NCI-H345 treated with DMSO at 0.1 percent for 48 hours (cell line): ENCODE data around the gene TIFAB.
A peak's percentile ranks its signal among the peaks of the same experiment; 100 is the strongest.

Experiments used
- DNase-seq: peaks from one replicate; lab custom pipeline; 2025; ENCODE audit not compliant: unreplicated experiment; lab: John Stamatoyannopoulos, UW

TIFAB gene

DNA sequence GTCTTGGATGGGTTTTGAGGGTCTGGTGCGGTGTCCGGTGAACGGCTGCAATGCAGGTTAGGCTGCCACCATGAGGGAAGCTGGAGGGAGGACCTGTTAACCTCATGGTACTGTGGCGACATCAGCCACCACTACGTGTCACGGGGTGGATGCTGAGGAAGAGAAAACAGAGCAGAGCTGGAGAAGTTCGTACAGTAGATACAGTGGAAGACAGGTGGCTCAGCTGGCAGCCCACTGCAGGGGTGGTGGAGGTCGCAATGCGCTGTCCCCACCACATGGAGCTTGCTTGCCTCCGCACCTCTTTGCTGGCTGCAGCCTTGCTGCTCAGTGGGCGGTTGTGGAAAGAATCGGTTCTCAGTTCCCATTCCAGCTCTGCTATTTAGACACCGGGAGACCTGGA lies 7.8 kb downstream of the TIFAB start:
- no peak for DNase-seq

DNA sequence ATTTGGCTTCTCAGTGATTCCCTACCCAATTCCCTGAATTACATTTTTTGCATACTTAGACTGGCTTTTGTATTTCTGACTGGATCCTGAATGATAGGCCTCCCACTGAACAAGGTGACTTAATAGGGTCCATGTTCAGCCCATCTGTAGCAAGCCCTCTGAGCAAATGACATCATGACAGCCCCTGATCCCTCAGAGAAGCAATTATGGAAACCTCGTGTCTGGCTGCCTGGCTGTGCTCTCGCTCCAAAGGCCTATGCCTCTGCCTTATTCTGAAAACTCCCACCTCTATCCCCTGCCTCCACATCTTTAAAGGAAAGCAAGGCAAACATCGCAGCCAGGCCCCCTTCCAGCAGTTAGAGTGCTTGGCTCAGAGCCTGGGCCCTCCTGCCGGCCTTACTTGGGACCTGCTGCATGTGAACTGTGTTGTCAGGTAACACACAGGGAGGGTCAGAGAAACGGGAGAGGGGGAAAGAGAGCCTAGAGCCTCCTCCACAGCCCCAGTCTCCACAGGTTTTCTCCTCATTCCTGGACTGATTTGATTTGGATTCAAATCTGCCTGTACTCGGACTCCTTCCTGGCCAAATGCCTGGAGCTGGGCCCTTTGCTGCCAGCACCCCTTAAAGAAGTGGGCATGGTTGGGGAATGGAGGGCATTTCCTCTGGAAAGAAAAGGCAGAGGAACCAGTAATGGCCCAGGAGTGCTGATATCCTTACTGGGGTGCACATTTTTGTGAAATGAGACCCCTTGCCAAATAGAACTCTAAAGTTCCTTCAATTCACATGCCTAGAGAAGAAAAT lies 8.8 kb downstream of the TIFAB start:
- peak; percentile 25 for DNase-seq

DNA sequence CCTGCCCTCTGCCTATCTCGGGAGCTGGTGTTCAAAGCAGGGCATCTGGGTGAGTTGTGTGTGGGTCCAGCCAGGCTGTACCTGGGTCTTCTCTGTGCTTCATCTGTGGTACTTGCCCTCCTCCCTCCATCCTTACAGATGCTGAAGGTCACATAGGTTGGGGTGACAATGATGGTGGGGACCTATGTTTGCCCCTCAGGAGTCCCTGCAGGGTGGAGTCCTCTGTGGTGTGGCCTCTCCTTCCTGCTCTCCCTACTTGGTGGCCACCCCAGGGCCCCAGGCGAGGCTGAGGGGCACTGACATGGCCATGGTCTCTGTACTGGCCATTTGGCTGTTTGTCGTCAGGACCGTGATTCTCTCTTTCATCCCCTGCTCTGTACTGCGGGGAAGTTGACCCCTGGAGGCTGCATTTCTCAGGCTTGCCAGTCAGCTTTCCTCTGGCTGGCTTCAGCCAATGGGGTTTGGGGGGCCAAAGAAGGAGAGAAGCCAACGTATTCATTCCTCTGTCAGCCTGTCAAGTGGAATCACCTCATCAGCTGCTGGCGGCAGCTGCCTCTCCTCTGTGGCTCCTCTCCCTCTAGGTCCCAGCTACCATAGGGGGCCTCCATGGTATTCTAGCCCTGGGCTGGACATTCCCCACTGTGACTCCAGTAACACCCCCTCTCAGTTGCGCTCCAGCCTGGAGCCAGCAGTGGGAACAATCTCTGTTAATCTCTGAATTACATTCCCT lies 9.6 kb downstream of the TIFAB start:
- DNase-seq: no peak

DNA sequence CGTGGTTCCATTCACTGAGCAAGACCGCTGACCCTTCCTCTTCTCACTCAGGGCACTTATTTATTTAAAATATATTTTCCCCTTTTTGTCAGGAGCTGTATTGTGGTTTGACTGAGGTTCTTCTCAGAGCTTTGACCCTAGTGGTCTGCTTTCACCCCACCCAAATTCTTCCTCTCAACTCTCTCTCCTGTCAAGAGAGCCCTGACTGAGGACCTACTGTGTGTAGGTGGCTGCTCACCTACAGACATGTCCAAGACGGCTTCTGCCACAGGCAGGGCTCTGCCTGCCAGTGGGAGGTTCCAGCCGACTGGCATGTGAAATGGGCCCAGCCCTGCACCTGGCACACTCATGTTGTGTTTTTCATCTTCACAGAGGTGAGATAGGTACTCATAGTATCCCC lies 10.2 kb downstream of the TIFAB start:
- DNase-seq: no peak

DNA sequence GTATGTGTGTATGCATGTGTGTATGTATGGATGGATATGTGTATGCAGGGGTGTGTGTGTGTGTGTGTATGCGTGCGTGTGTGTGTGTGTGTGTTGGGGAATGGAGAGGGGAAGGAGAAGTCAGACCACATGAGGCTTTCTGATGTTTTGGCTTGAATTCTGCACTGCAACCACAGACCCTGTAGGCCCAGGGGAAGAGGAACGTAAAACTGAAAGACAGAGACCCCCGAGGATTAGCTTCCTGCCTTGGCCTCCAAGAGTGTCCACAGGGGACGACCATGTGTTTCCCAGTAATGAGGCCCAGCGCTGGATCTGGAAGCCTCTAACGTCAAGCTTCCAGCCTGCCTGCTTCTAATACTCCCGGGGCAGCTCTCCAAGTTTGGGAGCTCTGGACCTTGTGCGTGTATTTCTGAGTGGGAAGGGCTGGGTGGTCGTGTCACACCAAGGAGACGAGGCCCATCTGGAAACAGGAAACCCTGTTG lies 10.8 kb downstream of the TIFAB start:
- DNase-seq: no peak

DNA sequence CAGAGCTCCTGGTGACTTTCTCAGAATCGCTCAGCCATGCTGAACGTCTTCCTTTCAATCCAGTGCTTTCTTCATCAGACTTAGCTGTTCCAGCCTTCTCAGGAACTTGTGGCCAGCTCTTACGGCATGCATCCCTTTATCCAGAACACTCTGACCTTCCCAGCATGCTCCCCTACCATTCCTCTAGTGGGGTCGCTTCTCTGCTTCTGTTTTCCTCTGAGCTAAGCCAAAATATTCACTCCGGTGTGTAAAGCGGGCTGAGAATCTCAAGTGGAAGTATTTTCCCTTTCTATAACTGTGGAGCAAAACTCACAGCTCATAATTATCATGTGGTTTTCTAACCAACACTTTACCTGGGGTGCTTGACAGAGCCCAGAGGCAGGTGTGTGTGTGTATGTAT lies 11.2 kb downstream of the TIFAB start:
- no peak for DNase-seq

DNA sequence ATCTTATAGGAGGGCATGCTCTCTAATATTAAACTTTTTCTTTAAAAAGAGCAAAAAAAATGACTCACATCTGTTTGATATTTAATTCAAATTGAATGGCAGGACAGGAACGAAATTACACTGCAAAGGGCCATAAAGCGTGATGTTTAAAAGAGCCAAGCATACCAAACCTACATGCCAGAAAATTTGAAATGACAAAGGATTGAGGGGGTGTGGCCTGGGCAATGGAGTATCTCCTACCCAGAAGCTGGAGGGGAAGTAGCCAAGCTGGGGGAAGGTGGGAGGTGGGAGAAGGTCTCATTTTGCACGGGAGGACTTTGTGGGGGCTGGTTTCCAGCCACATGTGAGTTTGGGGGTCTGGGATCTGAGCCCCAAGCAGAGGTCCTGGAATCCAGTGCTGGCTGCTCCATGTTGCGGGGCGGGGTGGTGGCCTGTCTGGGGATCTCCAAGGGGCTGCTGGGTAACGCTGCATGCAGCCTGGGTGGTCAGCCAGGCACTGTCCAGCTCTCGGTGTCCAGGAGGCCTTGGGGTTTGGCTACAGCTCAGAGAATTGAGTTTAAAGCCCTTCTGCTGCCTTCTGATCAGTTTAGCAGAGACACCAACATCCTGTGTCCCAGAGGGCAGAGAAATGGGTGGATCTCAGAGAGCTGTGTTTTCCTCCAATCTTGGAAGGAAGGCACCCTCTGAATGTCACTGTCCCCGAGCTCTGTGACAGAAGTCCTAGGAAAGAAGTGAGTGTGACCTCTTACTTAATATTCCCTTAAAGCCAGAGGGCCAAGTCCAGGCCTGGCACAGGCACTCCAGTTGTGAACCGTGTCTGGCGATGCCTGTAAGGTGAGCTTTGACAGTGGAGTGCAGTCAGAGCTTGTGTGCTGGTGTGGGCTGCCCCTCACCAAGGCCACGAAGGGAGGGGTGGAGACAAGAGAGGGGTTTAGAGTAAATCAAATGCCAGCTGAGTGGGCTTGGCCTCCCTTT lies 12.6 kb downstream of the TIFAB start:
- DNase-seq: no peak

DNA sequence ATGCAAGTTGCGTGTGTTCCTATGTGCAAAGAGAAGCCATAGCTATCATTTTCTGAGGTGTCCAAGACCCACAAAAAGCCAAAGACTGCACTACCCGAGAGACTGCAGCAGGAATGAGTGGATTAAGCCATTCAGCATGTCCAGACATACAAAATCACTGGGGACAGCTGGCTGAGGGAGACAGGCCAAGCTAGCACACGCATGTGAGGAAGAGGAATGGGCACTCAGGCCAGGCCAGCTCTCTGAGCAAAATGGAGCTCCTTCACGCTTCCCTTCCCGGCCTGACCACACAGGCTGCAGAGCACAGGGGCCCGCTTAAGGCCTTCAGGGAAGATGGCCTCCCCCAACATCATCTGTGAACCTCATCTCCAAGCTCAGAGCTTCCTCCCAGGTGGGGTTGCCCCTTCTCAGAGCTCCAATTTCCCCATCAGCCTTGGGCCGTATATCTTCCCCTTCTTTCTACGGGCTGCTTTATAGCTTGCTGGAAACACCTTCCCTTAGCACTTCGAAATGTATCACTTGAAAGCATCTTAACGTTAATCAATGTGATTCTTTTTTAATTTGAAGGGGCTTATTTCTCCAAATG lies 13.4 kb downstream of the TIFAB start:
- no peak for DNase-seq

DNA sequence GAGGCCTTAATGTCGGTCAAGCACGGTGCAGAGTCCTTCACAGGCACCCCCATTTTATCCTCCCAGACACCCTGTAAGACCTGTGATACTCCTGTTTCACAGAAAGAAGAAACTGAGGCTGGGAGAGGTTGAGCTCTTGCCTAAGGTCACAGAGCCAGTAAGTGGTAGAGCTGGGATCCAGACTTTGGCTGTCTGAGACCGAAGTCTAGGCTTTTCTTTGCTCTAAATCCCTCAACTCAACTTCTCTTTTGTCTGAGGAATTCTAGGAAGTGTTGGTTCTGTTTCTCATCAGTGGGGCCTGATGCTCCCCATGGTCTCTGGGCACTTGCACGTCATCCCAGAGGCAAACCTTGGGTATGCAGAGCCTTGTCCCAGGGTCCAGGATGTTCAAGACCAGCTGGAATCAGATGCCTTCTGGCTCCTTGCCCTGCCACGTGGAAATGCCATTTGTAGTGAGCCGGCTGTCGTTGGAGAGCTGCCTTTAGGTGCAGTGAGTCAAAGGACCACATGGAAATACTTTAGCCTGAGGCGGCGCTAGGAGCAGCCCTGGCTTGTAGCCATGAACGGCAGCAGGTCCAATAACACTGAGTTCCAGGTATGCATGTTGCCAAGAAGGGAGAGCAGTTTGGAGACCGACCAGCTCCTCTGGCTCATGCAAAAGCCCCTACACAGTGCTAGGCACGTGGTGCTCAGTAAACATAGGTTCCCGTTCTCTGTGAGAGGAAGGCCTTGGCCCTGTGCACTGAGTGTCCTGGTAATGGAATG lies 14.2 kb downstream of the TIFAB start:
- DNase-seq: peak; percentile 88

DNA sequence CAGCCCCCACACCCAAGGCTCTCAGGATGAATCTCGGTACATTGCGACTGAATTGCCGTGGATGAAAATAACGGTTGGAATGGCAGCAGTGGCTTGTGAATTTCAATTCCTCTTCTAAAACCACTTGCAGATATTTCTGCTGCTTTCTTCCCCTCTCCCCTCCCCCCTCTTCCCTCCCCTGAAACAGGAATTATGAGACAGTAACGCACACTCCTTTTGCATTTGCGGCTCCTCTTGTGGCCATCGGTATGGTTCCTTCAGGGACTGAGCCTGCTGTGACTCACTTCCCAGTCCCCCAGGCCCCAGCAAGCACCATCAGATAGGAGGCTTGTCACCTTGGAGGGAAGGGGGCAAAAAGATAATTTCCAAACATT lies 14.7 kb downstream of the TIFAB start:
- no peak for DNase-seq

DNA sequence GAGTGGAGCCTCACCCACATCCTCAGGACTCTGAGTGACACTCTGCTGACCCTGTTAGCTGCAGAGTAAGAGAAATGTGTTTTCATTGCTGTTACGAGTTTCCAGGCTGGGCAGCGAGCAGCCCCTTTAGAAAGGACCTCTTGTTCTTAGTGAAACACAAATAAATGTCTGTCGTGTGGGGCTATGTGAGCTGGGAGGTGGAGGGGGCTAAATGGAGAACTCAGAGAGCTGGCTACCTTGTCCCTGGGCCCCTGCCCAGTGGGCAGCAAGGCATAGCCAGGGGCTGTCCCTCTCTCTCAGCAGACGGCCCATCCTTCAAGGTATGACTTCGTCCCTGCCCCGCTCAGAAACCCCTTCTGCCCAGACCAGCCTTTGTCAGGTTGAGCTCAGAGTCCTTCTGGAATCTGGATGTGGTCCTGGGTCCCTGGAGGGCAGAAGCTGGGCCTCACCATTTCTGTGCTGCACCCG lies 15.2 kb downstream of the TIFAB start:
- no peak for DNase-seq

DNA sequence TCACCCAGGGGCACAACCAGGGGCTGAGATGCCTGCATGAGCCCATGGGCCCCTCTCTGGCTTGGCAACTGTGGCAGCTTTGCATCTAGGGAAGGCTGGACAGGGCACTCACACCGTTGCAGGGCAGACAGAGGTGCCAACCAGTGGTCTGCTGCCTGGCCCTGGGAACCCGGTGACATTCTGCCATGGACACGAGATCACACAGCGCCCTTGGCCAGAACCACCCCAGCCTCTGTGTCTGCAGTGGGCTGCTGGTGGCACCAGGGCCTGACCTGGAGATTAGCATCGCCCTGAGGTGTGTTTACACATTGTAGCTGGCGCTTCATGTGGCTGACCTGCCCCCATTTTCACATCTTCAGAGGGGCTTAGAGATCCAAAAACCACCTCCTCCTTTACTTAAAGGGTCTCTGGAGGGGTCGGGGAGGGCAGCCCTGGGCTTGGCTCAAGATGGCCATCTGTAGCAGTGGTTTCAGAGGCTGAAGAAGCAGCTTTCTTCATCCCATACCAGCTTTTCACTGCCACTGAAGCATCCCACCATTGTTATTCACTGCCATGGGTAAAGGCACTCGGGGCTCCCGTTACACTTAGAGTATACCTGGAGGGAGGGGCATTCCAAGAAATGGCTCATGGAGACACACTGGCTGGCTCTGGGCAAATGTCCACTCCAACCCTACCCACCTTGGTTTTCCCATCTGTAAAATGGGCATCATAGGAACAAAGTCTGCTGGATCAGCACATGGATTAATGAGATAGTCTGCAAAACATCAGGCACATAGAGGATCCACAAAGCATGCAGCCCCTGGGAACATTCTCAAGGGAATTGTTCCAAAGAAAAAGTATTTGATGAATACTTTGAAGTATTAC lies 16.5 kb downstream of the TIFAB start:
- no peak for DNase-seq

DNA sequence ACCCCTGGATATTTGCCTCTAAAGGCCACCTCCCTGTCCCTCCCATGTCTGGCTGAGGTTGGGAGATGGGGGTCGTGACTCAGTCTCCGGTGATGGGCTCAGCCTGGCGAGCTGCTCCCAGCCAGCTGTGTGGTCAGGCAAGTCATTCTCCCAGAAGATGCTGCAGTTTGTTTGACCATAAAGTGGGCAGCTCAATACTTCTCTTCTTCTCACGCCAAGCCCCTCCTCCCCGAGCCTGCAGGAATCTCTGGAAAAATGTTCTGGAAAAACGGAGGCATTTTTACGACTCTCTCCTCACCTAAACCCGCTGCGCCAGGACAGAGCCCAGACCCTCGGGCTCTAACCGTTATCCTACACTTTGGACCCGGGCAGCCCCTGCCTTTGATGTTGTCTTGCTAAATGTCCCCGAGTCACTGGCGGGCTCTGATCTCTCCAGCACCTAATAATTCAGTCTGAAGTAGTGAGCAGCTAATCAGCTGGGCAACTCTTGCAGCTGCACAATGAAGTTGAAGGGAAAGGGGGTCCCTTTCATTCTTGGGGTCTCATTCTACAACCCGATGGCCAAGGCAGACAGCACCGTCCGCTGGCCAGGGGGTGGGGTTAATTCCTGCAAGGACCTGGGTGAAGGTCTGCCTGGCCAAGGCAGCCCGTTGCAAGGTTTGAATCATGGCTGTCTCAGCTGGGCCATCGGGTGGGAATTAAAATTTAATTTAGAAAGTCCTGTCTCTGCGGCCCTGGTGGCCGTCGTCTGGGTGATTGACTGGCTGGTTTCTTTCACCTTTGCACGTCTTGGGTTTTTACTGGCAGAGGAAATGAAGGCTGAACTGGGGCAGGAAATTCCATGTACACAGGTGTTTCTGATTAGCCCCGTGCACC lies 17.3 kb downstream of the TIFAB start:
- DNase-seq: no peak

DNA sequence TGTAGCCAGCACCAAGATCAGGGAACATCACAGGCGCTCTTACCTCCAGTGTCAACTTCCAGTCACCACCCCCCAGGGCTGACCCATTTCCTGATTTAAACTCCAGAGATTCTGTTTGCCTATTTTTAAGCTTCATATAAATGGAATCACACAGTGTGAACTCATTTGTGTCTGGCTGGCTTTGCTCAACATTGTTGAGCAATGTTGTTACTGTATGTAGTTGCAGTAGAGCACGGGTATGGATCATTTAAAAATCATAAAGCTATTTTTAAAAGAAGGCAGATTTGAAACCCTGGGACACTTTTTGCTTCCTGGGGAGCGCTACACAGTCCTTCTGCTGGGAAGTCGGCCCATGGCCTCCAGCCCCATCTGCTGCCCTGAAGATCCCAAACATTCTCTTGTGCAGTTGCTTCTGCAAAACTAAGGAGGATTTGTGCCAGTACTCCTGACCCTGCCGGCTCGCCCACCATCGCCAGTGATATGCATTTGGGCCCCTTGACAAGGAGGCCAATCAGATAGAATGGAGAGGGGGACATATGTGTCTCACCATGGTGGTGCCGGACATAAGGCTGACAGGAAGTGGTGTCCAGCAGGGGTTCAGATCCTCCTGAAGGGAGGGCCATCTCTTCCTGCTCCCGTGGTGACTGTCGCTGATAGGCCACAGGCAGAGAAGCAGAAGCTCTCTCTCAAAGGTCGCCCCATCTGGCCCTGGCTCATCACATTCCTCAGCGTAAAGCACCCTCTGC lies 18.3 kb downstream of the TIFAB start:
- DNase-seq: no peak

DNA sequence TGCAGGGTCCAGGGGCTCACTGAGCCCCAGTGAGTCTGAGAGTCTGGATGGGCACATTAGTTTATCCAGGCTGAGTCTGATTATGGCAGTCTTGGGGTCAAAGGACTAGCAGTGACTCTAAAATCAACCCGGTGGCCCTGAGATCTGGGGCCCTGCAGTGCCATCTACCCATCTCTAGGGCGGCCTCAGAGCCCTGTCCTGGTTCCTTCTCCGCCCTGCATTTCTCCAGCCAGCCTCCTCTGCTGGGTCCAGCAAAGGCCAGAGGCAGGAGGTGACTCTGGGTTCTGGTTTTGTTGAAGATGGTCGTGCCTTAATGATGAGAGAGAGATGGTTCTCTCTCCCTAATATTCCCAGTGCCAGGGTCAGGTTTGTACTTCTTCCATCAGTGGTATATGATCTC lies 20.0 kb downstream of the TIFAB start:
- no peak for DNase-seq

DNA sequence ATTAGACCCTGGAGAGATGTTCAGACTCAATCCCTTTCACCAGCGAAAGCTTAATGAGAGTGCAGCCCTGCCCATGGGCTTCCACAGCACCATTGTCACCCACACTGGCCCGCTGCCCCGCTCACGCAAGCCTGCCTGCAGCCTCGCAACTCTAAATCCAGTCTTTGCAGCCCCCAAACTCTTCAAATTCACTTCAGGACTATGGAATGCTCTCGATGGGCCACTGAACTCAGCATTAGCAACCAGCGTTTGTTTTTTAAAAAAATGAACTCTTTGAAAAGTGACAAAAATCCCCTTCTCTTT lies 22.1 kb downstream of the TIFAB start:
- DNase-seq: no peak

DNA sequence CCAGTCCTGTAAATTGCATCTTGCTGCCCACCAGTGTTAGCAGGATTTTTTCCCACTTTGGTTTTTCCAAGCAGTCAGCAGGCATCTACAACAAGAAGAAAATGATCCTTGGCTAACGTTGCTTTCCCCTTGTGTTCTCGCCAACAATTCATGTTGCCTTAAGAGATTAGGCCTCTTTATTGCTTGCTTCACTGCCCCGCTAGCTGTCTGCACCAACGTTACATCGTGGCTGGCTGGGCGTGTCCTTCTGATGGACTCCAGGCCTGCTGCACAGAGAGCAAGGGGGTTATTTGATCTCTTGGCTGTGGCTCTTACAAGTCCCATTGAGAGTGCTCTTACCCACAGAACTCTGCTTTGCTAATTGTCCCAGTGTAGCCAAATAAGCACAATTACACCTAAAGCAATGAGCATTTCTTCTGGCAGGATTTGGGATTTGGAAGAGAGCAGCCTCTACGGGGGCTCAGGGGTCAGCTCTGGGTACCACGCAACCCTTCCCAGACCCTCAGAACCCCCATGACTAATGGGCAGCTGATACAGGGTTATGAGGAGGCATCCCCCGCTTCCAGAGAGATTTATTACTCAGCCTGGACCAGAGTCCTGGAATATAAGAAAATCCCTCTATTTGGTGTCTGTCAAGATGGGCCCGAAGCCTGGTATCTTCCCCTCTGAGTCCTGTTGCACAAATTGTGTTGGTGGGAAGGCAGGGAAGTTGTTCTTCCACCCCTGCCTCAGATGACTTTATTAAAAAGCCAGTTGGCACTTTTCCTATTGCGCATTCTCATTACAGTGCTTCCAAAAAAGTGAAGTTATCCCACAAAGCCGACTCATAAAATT lies 22.6 kb downstream of the TIFAB start:
- DNase-seq: no peak
